GM10248 (cell line): ENCODE measurements around the gene GJA3.

ENCODE experiments used
- CTCF ChIA-PET: fragments of 300-600 bp; sonication (Branson Sonifier 250); formaldehyde crosslinking; extraction: SDS; loops from one replicate; lab custom pipeline; 2021; ENCODE audit warnings: antibody characterized with exemption; lab: Yijun Ruan, JAX
- POLR2A ChIA-PET: fragments of 350-650 bp; sonication (Branson Sonifier 250); formaldehyde crosslinking; extraction: SDS; loops from one replicate; lab custom pipeline; 2020; ENCODE audit warnings: antibody characterized with exemption; lab: Yijun Ruan, JAX
- DNase-seq: peaks from one replicate; pipeline ENCODE4 v3.0.0; 2012; ENCODE audit errors: extremely low spot score
- TF ChIP-seq, protein P1 (sequence below): IDR thresholded peaks from 2 replicates; pipeline ENCODE4 v1.5.1; 2012; ENCODE audit warnings: mild to moderate bottlenecking, low read depth; ENCODE audit errors: extremely low read depth, missing control alignments, control extremely low read depth

The GJA3 gene

DNA sequence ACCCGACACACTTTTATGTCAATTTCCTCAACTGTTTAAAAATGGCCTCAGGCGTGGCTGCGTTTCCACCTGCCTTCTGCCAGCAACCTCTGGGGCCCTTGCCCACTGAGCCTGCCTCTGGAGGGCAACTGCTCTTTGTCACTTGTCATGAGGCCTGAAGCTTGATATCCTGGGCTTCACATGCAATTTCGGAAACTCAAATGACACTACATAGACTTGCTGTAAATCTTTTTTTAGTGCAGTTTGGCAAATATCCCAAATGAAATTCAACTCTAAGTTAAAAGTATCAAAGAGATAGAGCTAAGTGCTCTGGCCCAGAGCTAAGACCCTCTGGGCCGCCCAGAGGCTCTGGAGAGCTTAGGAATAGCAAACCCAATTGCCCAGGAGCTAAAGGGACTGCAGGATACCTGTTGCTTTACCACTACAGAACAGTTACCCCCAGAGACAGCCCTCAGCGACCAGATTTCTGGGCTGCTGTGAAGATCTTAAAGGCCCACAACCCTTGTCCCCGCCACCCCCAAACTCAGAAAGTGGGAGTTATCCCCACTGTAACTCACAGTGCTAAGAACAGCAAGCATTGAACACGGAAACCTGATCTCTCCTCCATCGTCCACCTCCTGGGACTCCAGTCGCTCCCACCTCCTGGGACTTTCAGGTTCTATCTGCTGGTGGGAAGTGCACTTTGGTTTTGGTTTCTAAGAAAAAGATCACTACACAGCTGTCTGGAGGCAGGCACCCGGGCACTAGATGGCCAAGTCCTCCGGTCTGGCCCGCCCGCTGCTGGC, 19.4 kb downstream of the GJA3 start:
- POLR2A ChIA-PET, result no interaction called here
- CTCF ChIA-PET, result interaction anchor here (0.7 to 1.2 kb wide), 4 partner anchors 10 to 85 kb away, joined by 3 read pairs; no protein-coding TSS in a partner anchor
- TF ChIP-seq, protein P1, sequence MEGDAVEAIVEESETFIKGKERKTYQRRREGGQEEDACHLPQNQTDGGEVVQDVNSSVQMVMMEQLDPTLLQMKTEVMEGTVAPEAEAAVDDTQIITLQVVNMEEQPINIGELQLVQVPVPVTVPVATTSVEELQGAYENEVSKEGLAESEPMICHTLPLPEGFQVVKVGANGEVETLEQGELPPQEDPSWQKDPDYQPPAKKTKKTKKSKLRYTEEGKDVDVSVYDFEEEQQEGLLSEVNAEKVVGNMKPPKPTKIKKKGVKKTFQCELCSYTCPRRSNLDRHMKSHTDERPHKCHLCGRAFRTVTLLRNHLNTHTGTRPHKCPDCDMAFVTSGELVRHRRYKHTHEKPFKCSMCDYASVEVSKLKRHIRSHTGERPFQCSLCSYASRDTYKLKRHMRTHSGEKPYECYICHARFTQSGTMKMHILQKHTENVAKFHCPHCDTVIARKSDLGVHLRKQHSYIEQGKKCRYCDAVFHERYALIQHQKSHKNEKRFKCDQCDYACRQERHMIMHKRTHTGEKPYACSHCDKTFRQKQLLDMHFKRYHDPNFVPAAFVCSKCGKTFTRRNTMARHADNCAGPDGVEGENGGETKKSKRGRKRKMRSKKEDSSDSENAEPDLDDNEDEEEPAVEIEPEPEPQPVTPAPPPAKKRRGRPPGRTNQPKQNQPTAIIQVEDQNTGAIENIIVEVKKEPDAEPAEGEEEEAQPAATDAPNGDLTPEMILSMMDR, result no peak
- no peak for DNase-seq

DNA sequence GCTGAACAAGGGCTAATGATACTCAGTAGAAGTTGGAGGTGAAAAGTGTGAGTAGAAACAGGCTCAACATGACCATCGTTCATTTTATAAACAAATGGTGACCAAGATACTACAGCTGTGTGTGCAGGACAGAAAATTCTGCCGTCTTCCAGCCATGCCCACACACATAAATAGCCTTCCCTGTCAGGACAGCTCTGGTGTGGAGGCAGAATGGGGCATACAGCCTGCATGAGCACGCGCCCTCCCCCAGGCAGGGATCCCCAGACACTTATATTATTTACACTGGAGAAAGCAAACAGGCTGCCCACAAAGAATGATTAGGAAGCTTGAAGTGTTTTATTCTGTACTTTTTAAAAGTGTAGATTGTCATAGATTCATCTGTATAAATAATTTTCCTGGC, 20.4 kb downstream of the GJA3 start:
- no peak for DNase-seq
- ChIA-PET POLR2A (no interaction called here), CTCF (interaction anchor here (1.2 kb wide), 1 partner anchor 9 kb away, joined by 3 read pairs; no protein-coding TSS in a partner anchor)
- TF ChIP-seq, protein P1, result no peak

DNA sequence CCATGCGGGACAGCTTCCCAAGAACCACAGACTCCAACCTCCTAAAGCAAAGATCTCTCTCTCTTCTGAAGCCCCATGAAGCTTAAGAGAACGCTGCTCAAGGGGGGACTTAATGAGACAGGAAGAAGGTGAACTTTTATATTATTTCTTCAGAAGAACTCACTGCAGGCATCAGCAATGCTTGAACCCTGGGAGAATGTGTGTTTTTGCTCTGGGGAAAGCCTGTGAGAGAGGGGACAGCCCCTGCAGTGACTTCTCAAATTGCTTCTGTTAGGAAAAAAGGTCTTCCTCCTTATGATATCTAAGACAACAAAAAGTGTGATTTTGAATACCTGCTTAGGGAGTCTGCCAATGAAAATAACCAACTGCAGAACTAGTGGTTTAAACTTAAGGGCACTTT, 23.0 kb downstream of the GJA3 start:
- POLR2A ChIA-PET, result no interaction called here
- TF ChIP-seq, protein P1, result no peak
- CTCF ChIA-PET, result interaction anchor here (1.4 kb wide), 1 partner anchor 47 kb away, joined by 3 read pairs; no protein-coding TSS in a partner anchor

DNA sequence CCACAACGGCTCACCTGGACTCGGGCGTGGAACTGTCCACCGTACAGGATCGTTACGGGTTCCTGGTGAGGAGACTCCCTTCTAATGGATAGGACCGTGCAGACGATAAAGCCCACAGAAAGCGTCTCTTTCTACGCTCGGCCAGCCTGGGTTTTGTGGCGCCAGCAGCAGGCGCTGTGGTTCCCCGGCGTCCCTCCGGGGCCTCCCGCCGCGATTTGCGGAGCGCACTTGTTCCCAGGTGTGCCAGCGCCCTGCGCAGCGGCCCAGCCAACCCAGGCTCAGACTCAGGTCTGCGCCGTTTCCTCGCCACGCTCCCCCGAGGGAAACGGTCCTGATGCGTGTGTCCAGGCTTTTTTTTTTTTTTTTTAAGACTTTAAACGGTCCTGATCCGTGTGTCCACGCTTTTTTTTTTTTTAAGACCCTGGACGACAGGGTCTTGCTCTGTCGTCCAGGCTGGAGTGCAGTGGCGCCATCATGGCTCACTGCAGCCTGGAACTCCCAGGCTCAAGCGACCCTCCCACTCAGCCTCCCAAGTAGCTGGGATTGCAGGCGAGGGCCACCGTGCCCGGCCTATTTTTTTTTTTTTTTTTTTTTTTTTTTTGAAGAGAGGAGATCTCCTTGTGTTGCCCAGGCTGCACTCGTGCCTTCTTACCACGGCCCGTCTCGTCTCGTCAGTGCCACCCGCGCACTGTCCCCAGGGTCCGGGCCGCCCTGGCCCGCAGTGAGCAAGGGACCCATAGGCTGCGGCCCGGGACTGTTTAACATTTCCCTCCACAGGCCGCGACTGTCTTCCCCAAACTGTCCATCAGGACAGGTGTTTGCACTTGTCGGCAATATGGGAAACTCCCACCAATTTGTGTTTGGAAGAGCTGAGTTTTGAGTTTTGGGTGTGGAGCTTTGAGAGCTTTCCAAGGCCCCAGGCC, 23.8 kb downstream of the GJA3 start:
- TF ChIP-seq, protein P1, result peak; percentile 72
- peak; percentile 59 for DNase-seq
- ChIA-PET POLR2A (no interaction called here), CTCF (interaction anchor here (1.4 kb wide), 1 partner anchor 46 kb away, joined by 3 read pairs; no protein-coding TSS in a partner anchor)

More for the DNA sequence above, 23.0 kb downstream of the GJA3 start:
- DNase-seq, result no peak

DNA sequence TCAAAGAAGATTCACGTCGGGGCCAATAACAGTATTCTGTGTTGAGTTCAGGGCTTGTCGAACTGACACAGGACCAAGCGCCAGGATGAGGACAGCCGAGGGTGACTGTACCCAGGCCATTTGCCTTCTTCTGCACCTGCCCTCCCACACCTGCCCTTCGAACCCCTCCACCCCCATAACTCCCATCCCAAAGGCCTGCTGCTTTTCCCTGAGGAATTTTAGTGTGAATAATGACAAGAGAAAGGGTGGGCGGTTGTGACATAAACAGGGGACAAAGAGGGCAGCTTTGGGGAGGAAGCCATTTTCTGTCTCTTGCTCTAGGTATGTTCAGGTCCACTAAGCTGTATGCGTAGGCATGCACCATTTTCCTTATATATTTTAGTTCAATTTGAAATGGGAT, 26.1 kb downstream of the GJA3 start:
- CTCF ChIA-PET, result interaction anchor here (1.6 kb wide), 1 partner anchor 24 kb away, joined by 3 read pairs; no protein-coding TSS in a partner anchor
- POLR2A ChIA-PET, result no interaction called here
- TF ChIP-seq, protein P1, result no peak
- DNase-seq, result no peak

DNA sequence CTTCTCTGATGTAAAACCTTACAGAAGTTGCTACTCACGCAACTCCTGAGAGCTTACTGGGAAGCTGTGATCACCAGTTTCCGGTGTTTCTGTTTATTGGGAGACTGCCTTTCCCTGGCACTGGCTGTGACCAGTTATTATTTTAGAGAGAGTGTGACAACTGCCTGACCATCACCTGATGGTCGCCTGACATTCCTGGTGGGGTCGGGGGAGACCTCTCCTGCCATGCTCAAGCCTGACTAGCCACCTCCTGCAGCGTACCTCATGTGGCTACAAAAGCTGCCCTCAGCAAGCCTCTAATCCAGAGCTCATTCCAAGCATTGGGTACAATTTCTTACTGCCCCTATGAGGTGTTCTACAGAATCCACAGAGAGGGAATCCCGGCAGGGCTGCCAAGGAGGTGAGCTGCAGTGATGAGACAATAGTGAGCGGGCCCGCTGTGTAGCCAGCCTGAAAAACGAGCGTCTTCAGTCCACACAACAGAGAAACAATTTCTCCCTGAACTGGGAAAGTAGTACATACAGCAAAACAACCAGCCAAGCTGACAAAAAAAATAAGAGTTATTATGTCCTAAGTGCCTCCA, 28.7 kb downstream of the GJA3 start:
- ChIA-PET POLR2A (no interaction called here), CTCF (interaction anchor here (1.0 to 1.7 kb wide), 3 partner anchors 9 to 23 kb away, joined by 3 read pairs; no protein-coding TSS in a partner anchor)
- TF ChIP-seq, protein P1, result no peak
- no peak for DNase-seq
